Vagina (tissue), 2 donors: Measurements from ENCODE around the gene PHC2.

Source experiments
- POLR2A ChIP-seq, 2 donors: fragments of 450-650 bp; IDR thresholded peaks; one replicate each; pipeline ENCODE4 v1.6.1; 2017; ENCODE audit warnings: antibody characterized with exemption in 2 of 2, mild to moderate bottlenecking in 2 of 2, moderate library complexity in 2 of 2
- POLR2AphosphoS5 ChIP-seq, 2 donors: sonication (generic); formaldehyde crosslinking; IDR thresholded peaks; one replicate each; pipeline ENCODE4 v1.9.0; 2017; ENCODE audit warnings: antibody characterized with exemption in 2 of 2, mild to moderate bottlenecking in 2 of 2, low read depth in 1 of 2; ENCODE audit not compliant: insufficient read depth in 1 of 2
- TF ChIP-seq, protein P1 (sequence below), 3 experiments: fragments of 450-650 bp in 2 of 3; fragments of 200-600 bp in 1 of 3; sonication (generic) in 1 of 3; IDR thresholded peaks; one replicate each; pipeline ENCODE4 v1.5.1; 2017 to 2019; ENCODE audit warnings: antibody characterized with exemption in 3 of 3, mild to moderate bottlenecking in 2 of 3, moderate library complexity in 2 of 3

DNA sequence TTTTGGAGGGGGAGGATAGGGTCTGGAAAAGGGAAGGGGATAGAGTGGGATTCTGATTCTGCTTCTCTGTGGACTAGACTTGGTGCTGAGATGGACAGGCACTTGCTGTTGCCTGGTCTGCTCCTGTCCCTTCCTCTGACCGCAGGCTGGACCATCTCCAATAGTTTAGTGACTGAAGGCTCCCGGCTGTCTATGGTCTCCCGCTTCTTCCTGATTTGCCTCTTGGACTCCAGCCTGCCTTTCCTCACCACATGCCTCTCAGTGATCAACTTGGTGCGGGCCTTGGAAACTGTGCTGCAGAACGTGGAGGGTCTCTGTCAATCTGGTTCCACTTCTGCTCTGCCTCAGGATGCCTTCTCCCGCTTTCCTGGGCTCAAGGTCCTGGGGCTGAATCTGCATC lies 35.3 kb upstream of the PHC2 start:
- TF ChIP-seq, protein P1, sequence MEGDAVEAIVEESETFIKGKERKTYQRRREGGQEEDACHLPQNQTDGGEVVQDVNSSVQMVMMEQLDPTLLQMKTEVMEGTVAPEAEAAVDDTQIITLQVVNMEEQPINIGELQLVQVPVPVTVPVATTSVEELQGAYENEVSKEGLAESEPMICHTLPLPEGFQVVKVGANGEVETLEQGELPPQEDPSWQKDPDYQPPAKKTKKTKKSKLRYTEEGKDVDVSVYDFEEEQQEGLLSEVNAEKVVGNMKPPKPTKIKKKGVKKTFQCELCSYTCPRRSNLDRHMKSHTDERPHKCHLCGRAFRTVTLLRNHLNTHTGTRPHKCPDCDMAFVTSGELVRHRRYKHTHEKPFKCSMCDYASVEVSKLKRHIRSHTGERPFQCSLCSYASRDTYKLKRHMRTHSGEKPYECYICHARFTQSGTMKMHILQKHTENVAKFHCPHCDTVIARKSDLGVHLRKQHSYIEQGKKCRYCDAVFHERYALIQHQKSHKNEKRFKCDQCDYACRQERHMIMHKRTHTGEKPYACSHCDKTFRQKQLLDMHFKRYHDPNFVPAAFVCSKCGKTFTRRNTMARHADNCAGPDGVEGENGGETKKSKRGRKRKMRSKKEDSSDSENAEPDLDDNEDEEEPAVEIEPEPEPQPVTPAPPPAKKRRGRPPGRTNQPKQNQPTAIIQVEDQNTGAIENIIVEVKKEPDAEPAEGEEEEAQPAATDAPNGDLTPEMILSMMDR (IDR thresholded peaks at IDR 0.05) = no peak
- TF ChIP-seq POLR2AphosphoS5 (IDR thresholded peaks at IDR 0.05; ENCODE audit: insufficient read depth in 1 of 2, low read depth in 1 of 2) (no peak), POLR2A (IDR thresholded peaks at IDR 0.05) (no peak)
